Cardiac septum (tissue), 1 donor: ENCODE results near the gene LDLRAD4. TPM values are rescaled to one million over a fixed set of nuclear protein-coding genes. Genes with fewer than 3 reads are reported as not detected.

ENCODE experiments used
- DNase-seq: peaks from one replicate; pipeline ENCODE4 v3.0.0-alpha.2; 2020; ENCODE audit warnings: low spot score
- intact Hi-C: fragments of 100-400 bp; cut with DNase I; formaldehyde crosslinking; loops from one replicate; pipeline ENCODE4 v1.14.0; 2022
- total RNA-seq: library from RNA; stranded (reverse); fragmentation: NEBNext Ultra II Directional; extraction: Animal tissue kit (Norgen Biotek cat#: 25700); gene quantifications from one replicate; pipeline ENCODE4 v1.2.1, GENCODE V29; 2021
- donor health status: DM: no; HTN: no; CAD: no.

LDLRAD4 gene
- total RNA-seq, 1 donor from 2014 or later: 23.3 TPM

GRCh38 chr18:13621886-13622619, 403.5 kb downstream of the LDLRAD4 start:
- no peak for DNase-seq
- intact Hi-C loops: no loop called here

GRCh38 chr18:13622751-13623150, 404.2 kb downstream of the LDLRAD4 start:
- no peak for DNase-seq
- intact Hi-C loops: no loop called here

GRCh38 chr18:13623348-13623747, 404.8 kb downstream of the LDLRAD4 start:
- intact Hi-C loops: no loop called here
- DNase-seq: no peak

- no peak for DNase-seq
- intact Hi-C loops: no loop called here
These were observed 405.3 kb downstream of the LDLRAD4 start for GRCh38 chr18:13623871-13624270.

GRCh38 chr18:13624563-13625237, 406.1 kb downstream of the LDLRAD4 start:
- DNase-seq: no peak
- intact Hi-C loops: no loop called here

GRCh38 chr18:13625355-13625754, 406.8 kb downstream of the LDLRAD4 start:
- intact Hi-C loops: no loop called here
- DNase-seq: no peak

GRCh38 chr18:13625843-13626543, 407.4 kb downstream of the LDLRAD4 start:
- no peak for DNase-seq
- intact Hi-C loops: no loop called here

GRCh38 chr18:13626544-13626908, 408.0 kb downstream of the LDLRAD4 start:
- intact Hi-C loops: no loop called here

GRCh38 chr18:13627639-13628038, 409.1 kb downstream of the LDLRAD4 start:
- no peak for DNase-seq
- intact Hi-C loops: no loop called here

More at GRCh38 chr18:13626544-13626908, 408.0 kb downstream of the LDLRAD4 start:
- DNase-seq: no peak

GRCh38 chr18:13628211-13628610, 409.7 kb downstream of the LDLRAD4 start:
- intact Hi-C loops: no loop called here
- no peak for DNase-seq

- intact Hi-C loops: loop anchor here (1.0 to 5.0 kb wide), 3 partner anchors 72 to 413 kb away; partner anchors contain the start of genes FAM210A and RNMT
- no peak for DNase-seq
These were observed 411.5 kb downstream of the LDLRAD4 start for GRCh38 chr18:13629841-13630715.

GRCh38 chr18:13630716-13631268, 412.2 kb downstream of the LDLRAD4 start:
- DNase-seq: no peak
- intact Hi-C loops: loop anchor here (2.0 to 5.0 kb wide), 2 partner anchors 97 to 414 kb away; partner anchors contain the start of genes FAM210A and RNMT

GRCh38 chr18:13633700-13634099, 415.1 kb downstream of the LDLRAD4 start:
- intact Hi-C loops: loop anchor here (5.0 kb wide), 1 partner anchor 94 kb away; the partner anchor contains the start of genes FAM210A and RNMT

GRCh38 chr18:13635046-13635445, 416.5 kb downstream of the LDLRAD4 start:
- intact Hi-C loops: no loop called here
- DNase-seq: no peak

More at GRCh38 chr18:13633700-13634099, 415.1 kb downstream of the LDLRAD4 start:
- DNase-seq: no peak

- DNase-seq: no peak
These were observed 420.4 kb downstream of the LDLRAD4 start for GRCh38 chr18:13638719-13639595.

GRCh38 chr18:13640266-13640860, 421.8 kb downstream of the LDLRAD4 start:
- intact Hi-C loops: no loop called here

More at GRCh38 chr18:13638719-13639595, 420.4 kb downstream of the LDLRAD4 start:
- intact Hi-C loops: no loop called here

GRCh38 chr18:13641551-13642439, 423.2 kb downstream of the LDLRAD4 start:
- DNase-seq: peak; percentile 84
- intact Hi-C loops: no loop called here

More at GRCh38 chr18:13640266-13640860, 421.8 kb downstream of the LDLRAD4 start:
- DNase-seq: no peak
